ENCODE measurements around the gene CCDC152. TPM values are rescaled to one million over a fixed set of nuclear protein-coding genes. Genes with fewer than 3 reads are reported as not detected.

Gene CCDC152
- polyA plus RNA-seq, 1 donor (not counting 4 experiments of a cell fraction or from before 2014, with no cell fraction given) = 0.71 TPM

DNA sequence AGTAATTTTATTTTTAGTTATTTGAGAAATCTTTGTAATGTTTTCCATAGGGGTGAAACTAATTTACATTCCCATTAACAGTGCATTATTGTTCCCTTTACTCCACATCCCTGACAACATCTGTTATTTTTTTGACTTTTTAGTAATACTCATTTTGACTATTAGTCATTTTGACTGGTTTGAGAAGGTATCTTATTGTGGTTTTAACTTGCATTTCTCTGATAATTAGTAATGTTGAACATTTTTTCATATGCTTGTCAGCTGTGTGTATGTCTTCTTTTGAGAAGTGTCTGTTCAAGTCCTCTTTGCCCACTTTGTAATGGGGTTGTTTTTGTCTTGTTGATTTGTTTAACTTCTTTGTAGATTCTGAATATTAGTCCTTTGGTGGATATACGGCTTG lies 27.5 kb downstream of the CCDC152 start:
- Histone ChIP-seq H3K4me2 (ENCODE audit: control insufficient read depth, extremely low read depth, insufficient read depth, low read depth, low read length) (no peak overlapping the region), H3K36me3 (ENCODE audit: control insufficient read depth in 2 of 2, extremely low read depth in 1 of 2, insufficient read depth in 2 of 2, low read length in 2 of 2) (no peaks in the 10 kb centered on the region), H3K27me3 (ENCODE audit: control insufficient read depth, extremely low read depth, insufficient read depth, low read length) (no peaks in the 10 kb centered on the region), H4K20me1 (ENCODE audit: control insufficient read depth, extremely low read depth, insufficient read depth, low read length) (no peaks in the 10 kb centered on the region), H3K9me1 (ENCODE audit: control insufficient read depth, extremely low read depth, insufficient read depth, low read length) (no peaks in the 10 kb centered on the region), H3K9ac (ENCODE audit: control insufficient read depth, extremely low read depth, insufficient read depth, low read length) (no peak overlapping the region), H2AFZ (ENCODE audit: control insufficient read depth, low read length) (no peak overlapping the region), H3K9me3 (ENCODE audit: control insufficient read depth, low read depth, low read length) (no peaks in the 10 kb centered on the region), H3K27ac (ENCODE audit: control insufficient read depth, insufficient read depth, low read length) (no peak overlapping the region), H3K4me1 (ENCODE audit: control insufficient read depth, extremely low read depth, insufficient read depth, low read length) (no peaks in the 10 kb centered on the region), H3K4me3 (ENCODE audit: control insufficient read depth in 2 of 3, extremely low read depth in 1 of 3, insufficient read depth in 2 of 3, low read depth in 1 of 3, low read length in 3 of 3) (no peak overlapping the region), H3K79me2 (ENCODE audit: control insufficient read depth, insufficient read depth, low read length) (no peaks in the 10 kb centered on the region)
- DNase-seq (ENCODE audit: low read depth, low spot score) = no peak
- no peak for FAIRE-seq
- TF ChIP-seq CTCF (optimal IDR thresholded peaks at IDR 0.05 in 1 of 3, IDR thresholded peaks at IDR 0.05 in 1 of 3, conservative IDR thresholded peaks at IDR 0.05 in 1 of 3; ENCODE audit: extremely low read depth in 1 of 3, insufficient read depth in 2 of 3, low read length in 3 of 3) (no peak), EZH2 (IDR thresholded peaks at IDR 0.05; ENCODE audit: low read length) (no peak)
- dilution Hi-C loops (cut with MboI; ENCODE audit: extremely low pct_ligation_motif_present, low sequenced_read_pairs) = no loop called here

GRCh38 chr5:42785756-42786155 lies 29.1 kb downstream of the CCDC152 start:
- H3K4me3 ChIP-seq (ENCODE audit: control insufficient read depth in 2 of 3, extremely low read depth in 1 of 3, insufficient read depth in 2 of 3, low read depth in 1 of 3, low read length in 3 of 3) = no peak overlapping the region
- H3K36me3 ChIP-seq (ENCODE audit: control insufficient read depth in 2 of 2, extremely low read depth in 1 of 2, insufficient read depth in 2 of 2, low read length in 2 of 2) = no peaks in the 10 kb centered on the region
- no peak for TF ChIP-seq EZH2 (IDR thresholded peaks at IDR 0.05; ENCODE audit: low read length)
- TF ChIP-seq CTCF (optimal IDR thresholded peaks at IDR 0.05 in 1 of 3, IDR thresholded peaks at IDR 0.05 in 1 of 3, conservative IDR thresholded peaks at IDR 0.05 in 1 of 3; ENCODE audit: extremely low read depth in 1 of 3, insufficient read depth in 2 of 3, low read length in 3 of 3) = no peak
- no peak overlapping the region for H3K4me2 ChIP-seq (ENCODE audit: control insufficient read depth, extremely low read depth, insufficient read depth, low read depth, low read length)
- no peaks in the 10 kb centered on the region for H4K20me1 ChIP-seq (ENCODE audit: control insufficient read depth, extremely low read depth, insufficient read depth, low read length)
- H3K9me3 ChIP-seq (ENCODE audit: control insufficient read depth, low read depth, low read length) = no peaks in the 10 kb centered on the region
- DNase-seq (ENCODE audit: low read depth, low spot score) = no peak
- no peak overlapping the region for H3K9ac ChIP-seq (ENCODE audit: control insufficient read depth, extremely low read depth, insufficient read depth, low read length)
- dilution Hi-C loops (cut with MboI; ENCODE audit: extremely low pct_ligation_motif_present, low sequenced_read_pairs) = no loop called here
- no peaks in the 10 kb centered on the region for H3K79me2 ChIP-seq (ENCODE audit: control insufficient read depth, insufficient read depth, low read length)
- no peaks in the 10 kb centered on the region for H3K4me1 ChIP-seq (ENCODE audit: control insufficient read depth, extremely low read depth, insufficient read depth, low read length)
- H3K27ac ChIP-seq (ENCODE audit: control insufficient read depth, insufficient read depth, low read length) = no peak overlapping the region
- no peak for FAIRE-seq
- no peaks in the 10 kb centered on the region for H3K9me1 ChIP-seq (ENCODE audit: control insufficient read depth, extremely low read depth, insufficient read depth, low read length)
- H3K27me3 ChIP-seq (ENCODE audit: control insufficient read depth, extremely low read depth, insufficient read depth, low read length) = no peaks in the 10 kb centered on the region
- H2AFZ ChIP-seq (ENCODE audit: control insufficient read depth, low read length) = no peak overlapping the region
